ENCODE results near the gene PDCD11. TPM values are rescaled to one million over a fixed set of nuclear protein-coding genes. Genes with fewer than 3 reads are reported as not detected.
"Not testable (repeated sequence)": the region's sequence is repeated elsewhere in the genome, so short reads cannot be mapped to it uniquely, and the experiment has no call there.

PDCD11 gene
- total RNA-seq, 1 donor from 2014 or later = 11.2 TPM

- DNase-seq = no peak
- no peak overlapping the region for H3K27ac ChIP-seq (replicated peaks)
- no peak overlapping the region for H3K4me3 ChIP-seq
- H3K9me3 ChIP-seq (replicated peaks) = no peaks in the 10 kb centered on the region
- intact Hi-C loops (cut with micrococcal nuclease) = no loop called here
- H3K27me3 ChIP-seq (ENCODE audit: low read depth) = no peaks in the 10 kb centered on the region
- H3K4me1 ChIP-seq = peaks cover 6% of the 10 kb centered on the region
- TF ChIP-seq CTCF (IDR thresholded peaks at IDR 0.05; ENCODE audit: borderline replicate concordance) = no peak
- H3K36me3 ChIP-seq = no peaks in the 10 kb centered on the region
Observed at GRCh38 chr10:103355906-103356599, 40.4 kb upstream of the PDCD11 start.

- DNase-seq; H3K27ac ChIP-seq (replicated peaks); H3K9me3 ChIP-seq (replicated peaks); intact Hi-C loops (cut with micrococcal nuclease); H3K36me3 ChIP-seq; H3K4me3 ChIP-seq; H3K27me3 ChIP-seq (ENCODE audit: low read depth); H3K4me1 ChIP-seq: not testable (repeated sequence)
Observed at GRCh38 chr10:103359493-103359892, 36.9 kb upstream of the PDCD11 start.

GRCh38 chr10:103360791-103361190 lies 35.6 kb upstream of the PDCD11 start:
- H3K4me1 ChIP-seq; intact Hi-C loops (cut with micrococcal nuclease); H3K36me3 ChIP-seq; H3K4me3 ChIP-seq; DNase-seq; H3K9me3 ChIP-seq (replicated peaks); H3K27ac ChIP-seq (replicated peaks); H3K27me3 ChIP-seq (ENCODE audit: low read depth): not testable (repeated sequence)

- intact Hi-C loops (cut with micrococcal nuclease) = no loop called here
Observed at GRCh38 chr10:103367379-103367781, 29.0 kb upstream of the PDCD11 start.

GRCh38 chr10:103367782-103368518 lies 28.5 kb upstream of the PDCD11 start, which contains the start of gene TAF5:
TAF5 (plus strand) TSS chr10:103367976; CDS start chr10:103367990, 14 bp downstream.
- H3K36me3 ChIP-seq = peaks cover under 1% of the 10 kb centered on the region
- intact Hi-C loops (cut with micrococcal nuclease) = no loop called here
- H3K4me1 ChIP-seq = peaks cover 38% of the 10 kb centered on the region
- H3K9me3 ChIP-seq (replicated peaks) = no peaks in the 10 kb centered on the region
- no peak for TF ChIP-seq CTCF (IDR thresholded peaks at IDR 0.05; ENCODE audit: borderline replicate concordance)
- H3K27me3 ChIP-seq (ENCODE audit: low read depth) = no peaks in the 10 kb centered on the region
- peak; percentile 91 for DNase-seq
- H3K27ac ChIP-seq (replicated peaks) = peak within 1 kb of the TSS; percentile 90
- H3K4me3 ChIP-seq = peak within 1 kb of the TSS; percentile 92

More at GRCh38 chr10:103367379-103367781, 29.0 kb upstream of the PDCD11 start:
- Histone ChIP-seq H3K4me1 (peaks cover 38% of the 10 kb centered on the region), H3K27ac (replicated peaks) (peak overlapping the region; percentile 90), H3K9me3 (replicated peaks) (no peaks in the 10 kb centered on the region), H3K36me3 (no peaks in the 10 kb centered on the region), H3K27me3 (ENCODE audit: low read depth) (no peaks in the 10 kb centered on the region), H3K4me3 (peak overlapping the region; percentile 92)
- DNase-seq = no peak
- TF ChIP-seq CTCF (IDR thresholded peaks at IDR 0.05; ENCODE audit: borderline replicate concordance) = no peak

- no peak for TF ChIP-seq CTCF (IDR thresholded peaks at IDR 0.05; ENCODE audit: borderline replicate concordance)
- Histone ChIP-seq H3K9me3 (replicated peaks) (no peaks in the 10 kb centered on the region), H3K4me1 (peaks cover 26% of the 10 kb centered on the region), H3K27me3 (ENCODE audit: low read depth) (no peaks in the 10 kb centered on the region), H3K27ac (replicated peaks) (no peak overlapping the region), H3K4me3 (no peak overlapping the region), H3K36me3 (peaks cover 50% of the 10 kb centered on the region)
- intact Hi-C loops (cut with micrococcal nuclease) = no loop called here
- no peak for DNase-seq
Observed at GRCh38 chr10:103373544-103373943, 22.9 kb upstream of the PDCD11 start.
